NOMO-1 (cell line): ENCODE measurements around the gene RECQL.

Experiments used
- DNase-seq, 2 experiments: peaks; one replicate each; lab custom pipeline; 2025; ENCODE audit not compliant: unreplicated experiment in 2 of 2; lab: John Stamatoyannopoulos, UW

Gene RECQL

GRCh38 chr12:21501258-21502163 is at the start of gene RECQL, which contains the start of gene GOLT1B:
RECQL (minus strand) TSS chr12:21501635; CDS start chr12:21499570, 2,065 bp downstream.
GOLT1B (plus strand) TSS chr12:21501789; CDS start chr12:21501924, 135 bp downstream.
- DNase-seq, result peak; percentile 92 to 96

- no peak for DNase-seq
Measured at GRCh38 chr12:21547437-21547836, 46.0 kb upstream of the RECQL start.

DNA sequence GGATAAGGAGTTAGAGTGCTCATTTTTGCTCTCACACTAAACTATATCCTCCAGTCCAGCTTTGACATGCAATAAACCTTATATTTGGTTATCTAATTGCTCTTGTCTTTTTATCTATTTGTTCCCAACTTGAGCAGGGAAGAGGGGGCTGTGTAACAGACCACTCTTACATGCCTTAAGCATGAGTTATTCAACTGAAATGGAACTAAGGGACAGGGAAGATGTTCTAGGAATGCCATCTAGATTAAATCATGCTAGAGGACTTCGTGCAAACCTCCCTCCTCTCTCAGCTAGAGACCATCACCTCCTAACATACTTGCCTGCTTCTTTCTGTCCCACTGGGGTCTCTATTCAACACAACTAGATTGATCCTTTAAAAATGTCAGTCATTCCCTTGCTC is 45.3 kb upstream of the RECQL start:
- DNase-seq, result no peak

DNA sequence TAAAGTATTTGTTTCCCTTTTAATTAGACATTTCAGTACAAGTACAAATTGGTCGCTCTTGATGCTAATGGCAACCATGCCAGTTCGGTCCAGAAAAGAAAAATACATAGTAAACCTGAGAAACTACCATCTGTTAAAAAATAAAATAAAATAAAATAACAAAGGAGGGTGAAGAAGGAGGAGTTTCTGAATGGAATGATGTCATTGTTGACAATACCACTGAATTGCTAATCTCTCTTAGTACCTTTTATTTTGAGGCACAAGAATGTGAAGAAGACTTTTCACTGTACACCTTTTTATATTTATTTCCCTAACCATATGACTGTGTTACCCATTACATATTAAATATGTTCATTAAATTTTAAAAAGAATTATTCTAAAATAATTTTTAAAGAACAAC is 44.1 kb upstream of the RECQL start:
- no peak for DNase-seq

- DNase-seq, result no peak
Measured at GRCh38 chr12:21543151-21543550, 41.7 kb upstream of the RECQL start.

DNA sequence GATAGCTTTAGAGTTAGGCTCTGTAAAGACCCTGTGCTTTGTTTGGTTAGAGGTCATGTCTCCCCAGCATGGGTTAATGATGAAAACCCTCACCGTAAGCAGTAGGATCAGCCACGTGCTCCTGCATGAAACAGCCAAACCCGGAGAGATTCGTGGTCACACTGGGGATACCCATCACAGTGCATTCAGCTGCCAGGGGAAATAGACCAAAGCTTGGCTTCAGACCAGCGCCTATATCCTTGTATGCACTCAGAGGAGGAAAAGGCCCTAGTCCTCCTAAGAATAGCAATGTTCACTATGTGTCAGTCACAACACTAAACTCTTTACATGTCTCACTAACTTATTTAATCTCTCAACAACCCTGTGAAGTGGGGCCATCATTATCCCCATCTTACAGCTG is 41.0 kb upstream of the RECQL start:
- no peak for DNase-seq

DNA sequence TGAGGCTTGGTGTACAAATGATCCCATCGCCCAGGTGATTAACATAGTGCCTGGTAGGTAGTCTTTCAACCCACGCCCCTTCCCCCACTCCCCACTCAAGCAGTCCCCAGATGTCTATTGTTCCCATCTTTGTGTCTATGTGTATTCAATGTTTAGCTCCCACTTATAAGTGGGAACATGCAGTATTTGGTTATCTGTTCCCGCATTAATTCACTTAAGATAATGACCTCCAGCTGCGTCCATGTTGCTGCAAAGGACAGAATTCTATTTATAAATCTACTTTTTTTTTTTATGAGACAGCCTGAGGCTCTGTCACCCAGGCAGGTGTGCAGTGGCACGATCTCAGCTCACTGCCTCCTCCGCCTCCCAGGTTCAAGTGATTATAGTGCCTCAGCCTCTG is 40.3 kb upstream of the RECQL start:
- no peak for DNase-seq

DNA sequence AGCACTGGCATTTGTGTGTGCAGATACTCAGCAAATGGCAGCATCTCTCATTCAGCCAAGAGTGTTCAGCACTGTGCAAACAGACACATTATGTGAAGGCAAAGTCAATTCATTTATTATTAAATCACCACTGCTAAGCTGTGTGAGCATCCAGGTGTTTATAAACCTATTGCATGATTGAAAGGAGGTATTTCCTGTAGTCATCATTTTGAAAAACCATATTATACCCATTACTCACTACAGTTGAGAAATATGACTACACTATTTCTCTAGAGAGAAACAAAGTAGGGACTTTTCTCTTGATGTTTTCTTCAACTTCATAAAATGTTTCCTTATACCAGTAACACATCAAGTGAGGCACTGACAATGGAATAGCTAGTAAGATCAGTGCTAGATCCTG is 38.4 kb upstream of the RECQL start:
- DNase-seq, result no peak

DNA sequence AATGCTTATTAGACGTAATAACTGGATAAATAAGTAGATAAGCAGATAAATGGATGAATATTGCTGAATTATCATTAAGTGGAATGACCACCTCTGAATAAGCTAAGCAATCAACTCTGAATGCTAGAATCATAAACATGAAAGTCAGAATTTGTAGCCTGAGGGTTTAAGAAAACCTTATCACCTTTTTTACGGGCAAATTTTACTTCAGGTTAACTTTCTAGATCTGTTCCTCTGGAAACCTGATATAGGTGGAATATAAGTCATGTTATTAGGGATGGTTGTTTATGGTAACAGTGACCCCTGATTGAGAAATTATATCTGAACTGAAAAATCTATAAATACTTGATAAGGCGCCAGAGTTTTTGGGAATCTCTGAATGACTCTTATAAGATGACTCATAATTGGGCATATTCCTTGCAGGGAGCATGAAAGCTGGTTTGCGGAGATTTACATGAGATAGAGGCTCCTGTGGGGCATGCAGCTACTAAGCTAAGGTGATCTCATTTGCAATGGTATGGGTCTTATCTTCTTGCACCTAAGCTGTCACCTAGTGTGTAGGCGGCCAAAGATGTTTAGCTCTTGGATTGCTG is 36.7 kb upstream of the RECQL start:
- no peak for DNase-seq

DNA sequence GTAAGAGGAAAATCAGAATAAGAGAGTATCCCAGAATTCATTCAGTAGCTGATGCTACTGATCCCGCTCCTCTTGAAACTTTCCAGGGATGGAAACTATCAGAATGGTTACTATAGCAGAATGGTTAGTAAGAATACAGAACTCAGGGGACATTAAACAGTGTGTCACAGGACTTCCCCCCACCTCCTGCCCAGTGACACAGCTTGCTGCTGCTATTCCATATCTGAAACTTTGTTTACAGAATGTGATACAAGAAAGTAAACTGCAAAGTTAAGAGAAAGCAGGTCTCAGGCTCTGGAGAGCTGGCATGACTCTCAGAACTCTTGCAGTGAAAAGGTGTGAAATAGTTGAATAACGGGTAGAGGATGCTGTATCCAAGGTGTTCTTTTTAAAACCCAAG is 28.0 kb upstream of the RECQL start:
- no peak for DNase-seq

DNA sequence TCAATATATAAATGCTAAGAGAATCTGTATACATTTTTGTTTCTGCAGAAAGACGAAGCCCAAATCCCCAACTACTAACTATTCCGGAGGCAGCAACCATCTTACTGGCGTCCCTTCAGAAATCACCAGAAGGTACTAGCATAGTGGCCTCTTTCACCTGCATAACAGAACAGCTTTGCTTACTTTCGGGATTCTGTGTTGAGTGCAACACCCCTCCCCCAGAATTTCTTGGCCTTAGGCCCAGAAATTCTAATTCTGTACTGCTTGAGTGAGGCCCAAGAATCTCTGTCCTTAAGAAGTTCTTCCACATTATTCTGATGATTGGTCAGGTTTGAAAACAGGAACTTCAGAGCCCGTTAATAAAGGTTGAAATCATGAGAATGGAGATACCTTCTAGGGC is 27.5 kb upstream of the RECQL start:
- DNase-seq, result no peak

- no peak for DNase-seq
Measured at GRCh38 chr12:21527451-21528180, 26.2 kb upstream of the RECQL start.

- no peak for DNase-seq
Measured at GRCh38 chr12:21526721-21527345, 25.4 kb upstream of the RECQL start.

GRCh38 chr12:21526053-21526452 is 24.6 kb upstream of the RECQL start, which contains the start of gene SPX:
SPX (plus strand) TSS chr12:21526296; CDS start chr12:21526473, 177 bp downstream.
- DNase-seq, result no peak

DNA sequence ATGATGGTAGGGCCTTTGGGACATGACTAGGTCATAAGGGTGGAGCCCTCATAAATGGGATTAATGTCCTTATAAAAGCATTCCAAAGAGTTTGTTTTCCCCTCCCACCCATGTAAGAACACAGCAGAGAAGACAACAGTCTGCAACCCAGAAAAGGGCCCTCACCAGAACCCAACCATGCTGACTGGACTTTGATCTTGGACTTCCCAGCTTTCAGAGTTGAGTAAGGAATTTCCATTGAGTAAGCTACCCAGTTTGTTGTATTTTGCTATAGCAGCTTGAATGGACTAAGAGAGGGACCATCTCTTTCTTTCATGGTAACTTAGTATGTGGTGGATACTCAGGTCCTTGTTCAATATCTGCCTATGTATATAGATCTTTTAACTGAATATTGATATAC is 21.7 kb upstream of the RECQL start:
- DNase-seq, result no peak

DNA sequence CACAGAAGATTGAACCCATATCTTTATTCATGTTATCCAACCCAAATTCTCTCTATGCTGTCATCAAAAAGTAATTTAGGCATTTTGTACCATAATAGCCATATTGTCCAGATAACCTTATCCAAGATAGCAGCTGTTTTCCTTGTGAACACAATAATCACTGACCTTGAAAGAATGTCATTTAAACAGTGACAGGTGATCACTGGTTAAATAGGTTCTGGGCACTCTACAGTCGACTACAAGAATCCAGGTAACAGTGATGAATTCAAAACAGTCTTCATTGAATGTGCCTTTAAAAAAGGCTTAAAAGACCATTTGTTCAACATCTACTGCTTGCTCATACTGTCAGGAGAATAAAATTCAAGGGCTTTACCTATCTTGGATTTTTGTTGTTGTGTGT is 20.1 kb upstream of the RECQL start:
- no peak for DNase-seq

- DNase-seq, result no peak
Measured at GRCh38 chr12:21518451-21518850, 17.0 kb upstream of the RECQL start.

DNA sequence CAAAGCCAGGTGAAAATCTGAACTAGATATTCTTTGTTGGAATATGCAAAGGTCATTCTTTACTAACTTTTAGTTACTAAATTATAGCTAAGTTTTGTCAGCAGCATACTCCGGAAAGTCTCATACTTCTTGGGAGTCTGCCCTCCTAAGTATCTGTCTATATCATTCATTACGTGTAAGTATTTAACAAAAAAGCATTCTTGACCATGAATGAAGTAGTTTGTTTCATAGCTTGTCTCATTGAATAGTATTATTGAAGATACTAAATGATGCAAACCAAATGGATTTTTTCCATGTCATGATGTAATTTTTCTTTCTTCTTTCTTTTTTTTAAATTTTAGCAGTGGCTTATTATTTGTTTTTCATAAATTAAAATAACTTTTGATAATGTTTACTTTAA is 14.8 kb upstream of the RECQL start:
- DNase-seq, result no peak

DNA sequence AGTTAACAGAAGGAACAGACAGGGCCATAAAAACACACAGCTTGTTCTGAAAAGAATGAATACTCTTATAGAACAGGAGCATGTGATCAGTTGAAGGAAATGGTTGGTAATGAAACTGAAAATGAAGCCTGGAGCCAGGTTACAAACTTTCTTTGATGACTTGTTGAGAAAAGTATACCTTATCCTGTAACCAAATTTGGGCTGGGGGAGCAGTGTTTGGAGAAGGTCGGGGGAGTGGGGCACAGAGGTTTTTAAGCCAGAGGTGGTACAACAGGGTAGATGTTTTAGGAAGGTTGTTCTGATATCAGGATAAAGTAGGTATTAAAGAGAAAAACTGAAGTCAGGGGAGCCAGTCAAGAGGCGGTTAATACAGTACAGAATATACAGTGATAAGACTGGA is 8.3 kb upstream of the RECQL start:
- no peak for DNase-seq

DNA sequence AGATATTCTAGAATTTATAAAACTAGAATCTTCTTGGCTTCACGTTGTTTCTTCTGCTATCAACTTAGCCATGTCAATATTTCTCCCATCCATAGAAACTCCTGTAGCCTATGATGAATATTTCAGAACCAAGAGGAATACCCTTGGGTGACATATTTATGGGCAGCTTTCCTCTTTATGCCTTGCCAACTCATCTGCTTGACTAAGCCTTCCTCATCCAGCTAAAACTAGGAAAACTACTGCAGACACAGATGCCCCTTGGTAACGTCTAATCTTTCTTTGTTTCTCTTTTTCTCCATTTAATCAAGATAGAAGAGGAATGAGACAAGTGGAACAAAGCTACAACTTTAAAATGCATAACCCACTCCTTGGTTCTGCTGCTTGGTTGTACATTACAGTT is 6.4 kb upstream of the RECQL start:
- no peak for DNase-seq

DNA sequence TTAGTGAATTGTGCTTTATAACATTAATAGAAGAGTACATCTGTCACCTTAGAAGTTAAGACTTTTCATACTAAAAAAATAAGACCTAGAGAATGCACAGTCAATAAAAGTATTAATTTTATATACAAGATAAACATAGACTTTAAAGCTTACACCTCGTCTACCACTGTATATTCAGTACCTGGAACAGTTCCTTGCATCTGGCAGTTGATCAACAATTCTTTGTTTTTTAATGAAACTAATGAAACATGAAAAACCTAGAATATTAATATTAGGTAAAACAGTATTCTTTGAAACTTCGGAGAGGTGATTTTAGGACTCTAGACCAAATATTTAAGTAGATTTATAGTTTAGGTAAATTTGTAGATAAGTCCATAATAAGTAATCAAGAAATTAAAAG is 4.5 kb upstream of the RECQL start:
- no peak for DNase-seq
